Peyer's patch (tissue), 4 donors: Measurements from ENCODE around the gene TAGLN2. TPM values are rescaled to one million over a fixed set of nuclear protein-coding genes. Genes with fewer than 3 reads are reported as not detected.

Source experiments
- DNase-seq, 3 donors: peaks; one replicate each; pipeline ENCODE4 v3.0.0-alpha.2; 2017 to 2019
- H3K27ac ChIP-seq, 4 donors: fragments of 200-600 bp; sonication (generic); one replicate each; pipeline ENCODE4 v1.5.1; 2016 to 2019
- H3K27me3 ChIP-seq, 2 donors: fragments of 200-600 bp; sonication (generic); one replicate each; pipeline ENCODE4 v1.5.1; 2019
- H3K36me3 ChIP-seq, 3 donors: fragments of 200-600 bp; sonication (generic); one replicate each; pipeline ENCODE4 v1.5.1; 2016 to 2019
- H3K4me1 ChIP-seq, 4 donors: fragments of 200-600 bp; sonication (generic); one replicate each; pipeline ENCODE4 v1.5.1; 2016 to 2019
- H3K4me3 ChIP-seq, 4 donors: fragments of 200-600 bp; sonication (generic); 1 replicate in 3 of 4; 2 replicates in 1 of 4; pipeline ENCODE4 v1.5.1; 2016 to 2019; ENCODE audit warnings: mild to moderate bottlenecking in 1 of 4
- H3K9me3 ChIP-seq, 4 donors: fragments of 200-600 bp; sonication (generic); one replicate each; pipeline ENCODE4 v1.5.1; 2016 to 2019; ENCODE audit warnings: mild to moderate bottlenecking in 1 of 4
- POLR2A ChIP-seq, 2 donors: fragments of 450-650 bp; IDR thresholded peaks; one replicate each; pipeline ENCODE4 v1.5.1; 2017; ENCODE audit warnings: antibody characterized with exemption in 2 of 2, mild to moderate bottlenecking in 2 of 2, moderate library complexity in 2 of 2
- total RNA-seq, 4 donors: library from RNA; depleted of rRNA; stranded (reverse); fragments of >200 nt; gene quantifications; one replicate each; pipeline ENCODE4 v1.1.0, GENCODE V29; 2016
- TF ChIP-seq, protein P1 (sequence below), 6 experiments: fragments of 450-650 bp in 4 of 6; fragments of 200-600 bp in 2 of 6; sonication (generic) in 1 of 6; IDR thresholded peaks; one replicate each; pipeline ENCODE4 v1.5.1; 2017 to 2019; ENCODE audit warnings: antibody characterized with exemption in 6 of 6, mild to moderate bottlenecking in 3 of 6, moderate library complexity in 1 of 6

TAGLN2 gene
- total RNA-seq, 4 donors from 2014 or later, result 120 to 304 (median 177) TPM

DNA sequence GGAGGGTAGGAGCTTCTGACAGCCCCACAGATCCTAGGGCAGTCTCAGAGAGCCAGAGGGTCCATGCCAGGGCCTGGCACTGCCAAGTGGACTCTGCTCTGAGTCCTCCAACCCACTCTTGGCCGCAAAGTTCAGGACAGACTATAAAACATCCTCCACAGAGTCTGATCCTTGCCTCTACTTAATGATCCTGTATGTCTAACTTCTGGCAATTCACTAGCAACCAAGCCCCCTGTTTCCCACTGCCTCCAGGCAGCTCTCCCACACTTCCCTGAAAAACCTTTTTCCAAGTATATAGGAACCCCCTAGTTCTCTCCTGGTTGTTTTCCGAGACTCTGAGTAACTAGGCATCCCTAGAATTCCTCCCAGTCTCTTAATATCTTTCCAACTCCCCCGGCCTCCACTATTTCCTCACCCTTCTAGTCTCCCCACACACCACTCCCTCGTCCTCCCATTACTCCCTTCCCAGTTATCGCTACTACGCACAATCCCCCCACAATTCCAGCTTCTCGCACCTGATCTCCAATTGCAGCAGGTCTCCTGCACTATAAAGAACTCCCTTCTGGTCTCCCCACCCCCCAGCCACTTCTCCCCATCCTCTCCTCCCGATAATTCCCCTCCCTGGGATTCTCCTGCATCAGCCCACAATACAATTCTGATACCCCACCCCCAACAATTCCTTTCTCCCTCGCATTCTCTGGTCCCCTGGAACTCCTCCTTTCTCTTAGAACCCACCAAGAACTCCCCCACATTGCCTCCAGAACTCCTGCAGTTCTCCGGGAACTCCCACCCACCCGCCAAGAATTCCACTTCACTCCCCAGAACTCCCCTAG lies 19.5 kb upstream of the TAGLN2 start:
- Histone ChIP-seq H3K4me3 (peak overlapping the region; percentile 32 to 67 (median 44)), H3K27me3 (no peaks in the 10 kb centered on the region), H3K4me1 (peaks cover 0 to 24% (median 11%) of the 10 kb centered on the region in 4 donors), H3K27ac (peak overlapping the region in 2 of 4 donors; percentile 32 to 84), H3K36me3 (no peaks in the 10 kb centered on the region), H3K9me3 (no peaks in the 10 kb centered on the region)
- peak; percentile 55 to 71 for TF ChIP-seq POLR2A (IDR thresholded peaks at IDR 0.05)
- TF ChIP-seq, protein P1, sequence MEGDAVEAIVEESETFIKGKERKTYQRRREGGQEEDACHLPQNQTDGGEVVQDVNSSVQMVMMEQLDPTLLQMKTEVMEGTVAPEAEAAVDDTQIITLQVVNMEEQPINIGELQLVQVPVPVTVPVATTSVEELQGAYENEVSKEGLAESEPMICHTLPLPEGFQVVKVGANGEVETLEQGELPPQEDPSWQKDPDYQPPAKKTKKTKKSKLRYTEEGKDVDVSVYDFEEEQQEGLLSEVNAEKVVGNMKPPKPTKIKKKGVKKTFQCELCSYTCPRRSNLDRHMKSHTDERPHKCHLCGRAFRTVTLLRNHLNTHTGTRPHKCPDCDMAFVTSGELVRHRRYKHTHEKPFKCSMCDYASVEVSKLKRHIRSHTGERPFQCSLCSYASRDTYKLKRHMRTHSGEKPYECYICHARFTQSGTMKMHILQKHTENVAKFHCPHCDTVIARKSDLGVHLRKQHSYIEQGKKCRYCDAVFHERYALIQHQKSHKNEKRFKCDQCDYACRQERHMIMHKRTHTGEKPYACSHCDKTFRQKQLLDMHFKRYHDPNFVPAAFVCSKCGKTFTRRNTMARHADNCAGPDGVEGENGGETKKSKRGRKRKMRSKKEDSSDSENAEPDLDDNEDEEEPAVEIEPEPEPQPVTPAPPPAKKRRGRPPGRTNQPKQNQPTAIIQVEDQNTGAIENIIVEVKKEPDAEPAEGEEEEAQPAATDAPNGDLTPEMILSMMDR (IDR thresholded peaks at IDR 0.05), result no peak
- peak in 2 of 3 donors; percentile 72 for DNase-seq

DNA sequence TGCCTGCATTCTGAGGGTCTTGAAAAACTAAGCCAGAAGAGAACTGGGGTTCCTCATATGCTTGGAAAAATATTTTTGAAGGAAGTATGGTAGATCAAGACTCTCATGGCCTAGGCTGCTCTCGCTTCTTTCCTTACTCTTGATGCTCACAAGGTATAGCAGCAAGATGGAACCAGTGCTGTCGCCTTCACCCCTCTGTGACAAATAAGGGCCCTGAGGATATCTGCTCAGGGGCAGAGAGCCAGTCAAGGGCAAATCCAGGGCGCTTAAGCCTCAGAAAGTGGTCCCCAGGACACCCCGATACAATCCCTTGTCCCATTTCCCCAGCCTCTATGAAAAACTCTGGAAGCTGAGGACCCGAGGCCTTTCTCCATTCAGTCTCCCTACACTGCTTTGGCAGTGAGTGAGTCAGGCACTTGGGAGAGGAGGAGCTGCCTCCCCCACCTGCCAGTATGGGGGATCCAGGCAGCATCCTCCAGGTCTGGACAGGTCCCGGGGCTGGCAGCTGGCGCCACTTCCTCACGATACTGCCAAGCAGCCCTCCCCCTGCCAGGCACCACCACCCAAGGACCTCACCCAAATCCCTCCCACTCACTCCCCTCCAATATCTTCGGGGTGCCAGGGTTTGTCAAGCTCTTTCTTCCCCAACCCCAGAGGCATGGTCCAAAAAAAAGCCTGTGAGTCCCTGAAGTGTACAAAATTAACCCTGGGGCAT lies 18.8 kb upstream of the TAGLN2 start:
- Histone ChIP-seq H3K36me3 (no peaks in the 10 kb centered on the region), H3K4me3 (peak overlapping the region in 1 of 4 donors; percentile 67), H3K9me3 (no peaks in the 10 kb centered on the region), H3K27me3 (no peaks in the 10 kb centered on the region), H3K4me1 (peaks cover 0 to 29% (median 11%) of the 10 kb centered on the region in 4 donors), H3K27ac (peak overlapping the region in 1 of 4 donors; percentile 84)
- no peak for TF ChIP-seq POLR2A (IDR thresholded peaks at IDR 0.05)
- TF ChIP-seq, protein P1 (IDR thresholded peaks at IDR 0.05), result no peak
- peak in 1 of 3 donors; percentile 46 for DNase-seq

DNA sequence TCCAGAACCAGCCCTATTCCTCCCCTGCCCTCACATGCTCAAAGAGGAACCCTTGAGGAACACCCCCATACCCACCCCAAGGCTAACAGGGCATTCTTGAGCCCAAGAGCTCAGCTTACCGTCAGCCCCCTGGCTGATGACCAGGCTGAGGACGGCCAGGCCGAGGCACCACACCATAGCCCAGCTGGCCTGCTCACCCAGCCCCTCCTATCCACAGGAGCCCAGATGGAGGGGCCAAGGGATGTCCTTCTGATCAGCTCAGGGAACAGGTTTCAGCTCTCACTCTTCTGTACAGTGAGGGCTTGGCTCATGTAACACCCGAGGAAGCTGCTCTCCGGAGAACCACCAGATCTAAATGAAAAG lies 18.0 kb upstream of the TAGLN2 start:
- TF ChIP-seq POLR2A (IDR thresholded peaks at IDR 0.05), result no peak
- TF ChIP-seq, protein P1 (IDR thresholded peaks at IDR 0.05), result no peak
- H3K27ac ChIP-seq, result no peak overlapping the region
- H3K9me3 ChIP-seq, result no peaks in the 10 kb centered on the region
- no peaks in the 10 kb centered on the region for H3K27me3 ChIP-seq
- peaks cover 0 to 30% (median 11%) of the 10 kb centered on the region in 4 donors for H3K4me1 ChIP-seq
- H3K36me3 ChIP-seq, result no peaks in the 10 kb centered on the region
- peak in 1 of 3 donors; percentile 35 for DNase-seq
- no peak overlapping the region for H3K4me3 ChIP-seq

GRCh38 chr1:159942632-159943277 lies 17.4 kb upstream of the TAGLN2 start:
- Histone ChIP-seq H3K4me1 (peaks cover 3 to 35% (median 11%) of the 10 kb centered on the region in 4 donors), H3K9me3 (no peaks in the 10 kb centered on the region), H3K36me3 (no peaks in the 10 kb centered on the region), H3K4me3 (no peak overlapping the region), H3K27me3 (no peaks in the 10 kb centered on the region), H3K27ac (no peak overlapping the region)
- TF ChIP-seq, protein P1 (IDR thresholded peaks at IDR 0.05), result no peak
- TF ChIP-seq POLR2A (IDR thresholded peaks at IDR 0.05), result no peak
- DNase-seq, result peak in 1 of 3 donors; percentile 40
